ENCODE data around the gene SPOPL.
"Not testable (repeated sequence)": the region's sequence is repeated elsewhere in the genome, so short reads cannot be mapped to it uniquely, and the experiment has no call there.

Gene SPOPL

GRCh38 chr2:138524353-138524752 is 22.8 kb downstream of the SPOPL start:
- not testable (repeated sequence) for DNase-seq

- no peak for DNase-seq
These were observed 30.3 kb downstream of the SPOPL start for GRCh38 chr2:138531913-138532312.

GRCh38 chr2:138534791-138535190 is 33.2 kb downstream of the SPOPL start:
- no peak for DNase-seq

DNA sequence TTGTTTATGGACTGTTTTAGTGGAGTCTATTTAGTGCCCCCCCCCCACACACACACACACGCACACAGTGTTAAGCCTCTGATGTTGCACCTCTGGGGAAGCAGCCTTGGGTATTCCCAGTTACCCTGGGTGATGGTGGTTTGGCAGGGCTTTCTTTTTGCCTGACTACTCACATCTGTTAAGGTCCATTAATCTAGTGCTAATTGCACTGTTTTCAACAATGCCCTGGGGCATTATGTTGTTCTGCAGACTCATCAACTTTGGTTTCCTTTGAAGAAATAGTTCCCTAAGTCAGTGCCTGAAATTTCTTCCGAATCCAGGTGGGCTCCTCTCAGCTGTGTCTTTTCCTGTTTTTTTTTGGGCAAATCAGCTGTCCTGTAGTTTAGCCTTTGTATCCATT is 34.7 kb downstream of the SPOPL start:
- DNase-seq: peak; percentile 14

GRCh38 chr2:138536740-138537139 is 35.2 kb downstream of the SPOPL start:
- no peak for DNase-seq

GRCh38 chr2:138537170-138537915 is 35.8 kb downstream of the SPOPL start:
- DNase-seq: no peak

DNA sequence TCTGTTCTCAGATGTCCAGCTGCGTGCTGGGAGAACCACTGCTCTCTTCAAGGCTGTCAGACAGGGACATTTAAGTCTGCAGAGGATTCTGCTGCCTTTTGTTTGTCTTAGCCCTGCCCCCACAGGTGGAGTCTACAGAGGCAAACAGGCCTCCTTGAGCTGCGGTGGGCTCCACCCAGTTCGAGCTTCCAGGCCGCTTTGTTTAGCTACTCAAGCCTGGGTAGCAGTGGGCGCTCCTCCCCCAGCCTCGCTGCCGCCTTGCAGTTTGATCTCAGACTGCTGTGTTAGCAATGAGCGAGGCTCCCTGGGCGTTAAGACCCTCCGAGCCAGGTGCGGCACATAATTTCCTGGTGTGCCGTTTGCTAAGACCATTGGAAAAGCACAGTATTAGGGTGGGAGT is 42.6 kb downstream of the SPOPL start:
- DNase-seq: not testable (repeated sequence)

DNA sequence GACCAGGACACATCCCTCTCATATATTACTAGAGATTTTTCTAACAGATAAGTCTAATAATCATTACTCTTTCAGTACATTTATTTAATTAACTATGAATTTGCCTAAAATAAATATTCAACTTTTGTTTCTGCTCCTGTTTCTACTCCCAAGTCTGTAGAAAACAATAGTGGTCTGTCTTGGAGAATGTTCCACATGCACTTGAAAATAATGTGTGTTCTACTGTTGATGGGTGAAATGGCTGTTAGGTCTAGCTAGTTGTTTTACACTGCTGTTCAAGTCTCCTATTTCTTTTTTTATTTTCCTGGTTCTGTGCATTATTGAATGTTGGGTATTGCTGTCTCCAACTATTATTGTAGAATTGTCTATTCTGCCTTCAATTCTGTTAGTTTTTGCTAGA is 47.2 kb downstream of the SPOPL start:
- DNase-seq: no peak

- DNase-seq: no peak
These were observed 48.6 kb downstream of the SPOPL start for GRCh38 chr2:138550172-138550571.

GRCh38 chr2:138550670-138551287 is 49.2 kb downstream of the SPOPL start:
- no peak for DNase-seq

GRCh38 chr2:138554123-138554522 is 52.6 kb downstream of the SPOPL start:
- no peak for DNase-seq

DNA sequence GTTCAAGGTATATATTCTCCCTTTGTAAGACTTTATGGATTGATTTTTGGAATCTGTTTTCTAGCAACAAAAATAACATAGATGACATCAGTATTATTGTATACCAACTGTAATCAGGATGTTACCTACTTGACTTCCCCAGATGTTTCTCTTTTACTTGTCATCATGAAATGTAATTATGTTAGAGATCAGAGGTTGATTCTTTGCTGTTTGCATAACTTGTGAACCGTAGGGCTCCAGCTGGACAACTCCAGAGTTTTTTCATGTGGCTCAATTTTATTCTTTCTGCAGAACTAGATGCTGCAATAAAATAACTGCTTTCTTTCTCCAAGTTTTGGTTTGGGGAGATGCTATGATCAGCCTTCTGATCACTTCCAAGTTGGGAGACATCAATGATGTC is 58.1 kb downstream of the SPOPL start:
- no peak for DNase-seq

GRCh38 chr2:138564586-138565229 is 63.1 kb downstream of the SPOPL start:
- no peak for DNase-seq

- no peak for DNase-seq
These were observed 63.6 kb downstream of the SPOPL start for GRCh38 chr2:138565230-138565598.

DNA sequence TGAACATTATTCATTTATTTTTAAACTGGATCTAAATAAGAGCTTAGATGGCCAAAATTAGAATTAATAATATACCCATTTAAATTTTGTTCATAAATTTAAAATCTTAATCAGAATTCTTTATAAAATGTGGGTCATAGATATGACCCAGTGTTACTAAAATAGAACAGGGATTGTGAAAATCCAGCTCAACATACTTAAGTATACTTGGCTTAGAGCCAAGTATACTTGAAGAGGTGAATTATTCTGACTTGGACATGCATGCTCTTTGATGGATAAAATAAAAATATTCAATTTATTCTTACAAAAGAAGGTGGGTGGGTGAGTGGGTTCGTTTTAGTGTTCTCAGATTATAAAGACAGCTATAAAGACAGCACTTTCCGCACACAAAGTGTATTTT is 70.7 kb downstream of the SPOPL start:
- DNase-seq: no peak

- DNase-seq: no peak
These were observed 75.5 kb downstream of the SPOPL start for GRCh38 chr2:138577066-138577465.

DNA sequence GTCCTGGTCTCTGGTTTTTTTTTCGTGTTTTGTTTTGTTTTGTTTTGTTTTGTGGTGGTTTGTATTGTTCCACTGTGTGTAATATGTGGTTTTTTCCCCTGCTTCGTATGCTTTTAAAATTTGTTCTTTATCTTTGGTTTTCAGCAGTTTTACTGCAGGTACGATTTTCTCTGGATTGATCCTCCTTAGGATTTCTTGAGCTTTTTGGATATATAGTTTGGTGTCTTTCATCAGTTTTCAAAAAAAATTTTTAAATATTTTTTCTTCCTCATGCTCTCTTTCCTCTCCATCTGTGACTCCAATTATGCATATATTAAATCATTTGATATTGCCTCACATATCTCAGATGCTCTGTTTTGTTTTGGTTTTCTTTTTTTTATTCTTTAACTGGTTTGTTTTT is 78.0 kb downstream of the SPOPL start:
- no peak for DNase-seq

DNA sequence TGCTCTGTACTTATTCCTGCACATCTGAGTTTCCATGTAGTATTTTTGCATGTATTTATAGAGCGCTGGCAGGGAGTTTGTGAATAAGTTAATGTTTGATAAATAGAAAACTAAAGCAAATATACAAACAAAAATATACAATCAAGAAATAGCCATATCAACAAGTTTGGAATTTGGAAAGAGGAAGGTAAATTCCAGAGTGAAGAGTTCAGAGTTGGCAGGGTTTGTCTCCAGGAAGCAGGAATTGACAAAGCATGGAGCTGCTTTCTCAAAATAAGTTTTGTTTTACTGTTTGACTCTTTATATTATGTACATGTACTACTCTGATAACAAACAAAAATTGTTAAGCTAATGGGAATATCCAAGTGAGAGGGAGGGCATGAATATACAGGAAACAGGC is 80.3 kb downstream of the SPOPL start:
- no peak for DNase-seq

GRCh38 chr2:138589663-138590062 is 88.1 kb downstream of the SPOPL start:
- no peak for DNase-seq

DNA sequence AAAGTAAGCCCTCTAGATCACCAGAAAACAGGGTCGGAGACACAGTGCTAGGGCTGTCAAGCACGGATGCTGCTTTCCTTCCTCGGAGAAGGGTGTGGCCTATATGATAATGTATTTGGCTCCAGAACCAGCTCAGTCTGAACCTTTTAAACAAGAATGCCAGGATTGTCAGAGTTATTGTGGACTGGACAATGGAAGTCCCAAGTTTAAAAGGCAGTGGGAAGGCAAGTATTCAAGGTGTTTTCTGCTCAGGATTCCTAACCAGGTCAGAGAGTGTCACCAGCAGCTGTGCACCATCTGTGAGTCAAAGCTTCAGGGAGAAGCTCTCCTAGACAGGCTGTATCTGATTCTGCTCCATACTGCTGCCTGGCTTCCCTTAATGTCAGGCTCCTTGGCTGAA is 94.8 kb downstream of the SPOPL start:
- no peak for DNase-seq

DNA sequence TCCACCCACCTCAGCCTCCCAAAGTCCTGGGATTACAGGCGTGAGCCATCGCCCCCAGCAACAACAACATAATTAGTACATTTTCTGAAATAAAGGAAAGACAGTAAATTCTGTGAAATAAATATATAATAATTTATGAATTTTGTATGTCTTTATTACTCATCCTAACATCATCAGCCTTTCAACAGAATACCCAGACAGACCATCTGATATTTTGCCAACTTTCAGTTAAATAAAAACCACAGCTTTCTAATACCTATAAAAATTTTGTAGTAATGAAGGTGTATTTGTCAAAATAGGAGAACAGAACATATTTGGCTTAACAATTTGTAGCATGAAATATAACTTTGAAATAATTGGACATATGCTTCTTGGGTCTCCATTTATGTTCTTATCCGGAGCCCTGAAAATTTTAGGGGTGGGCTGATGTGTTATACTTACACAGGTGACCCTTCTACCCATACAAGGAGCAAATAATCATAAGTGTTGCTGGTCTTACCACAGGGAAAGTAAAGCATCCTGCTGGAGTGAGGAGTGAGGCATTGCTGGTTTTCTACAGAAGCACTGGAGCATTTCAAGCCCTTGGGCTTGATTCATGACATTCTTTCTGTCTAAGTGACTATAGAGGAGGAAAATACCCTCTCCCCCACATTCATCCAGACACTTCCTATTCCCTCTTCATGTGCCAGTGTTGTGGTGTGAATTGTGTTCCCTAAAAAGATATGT is 99.3 kb downstream of the SPOPL start:
- DNase-seq: no peak

GRCh38 chr2:138601458-138602165 is 100.0 kb downstream of the SPOPL start:
- DNase-seq: no peak

DNA sequence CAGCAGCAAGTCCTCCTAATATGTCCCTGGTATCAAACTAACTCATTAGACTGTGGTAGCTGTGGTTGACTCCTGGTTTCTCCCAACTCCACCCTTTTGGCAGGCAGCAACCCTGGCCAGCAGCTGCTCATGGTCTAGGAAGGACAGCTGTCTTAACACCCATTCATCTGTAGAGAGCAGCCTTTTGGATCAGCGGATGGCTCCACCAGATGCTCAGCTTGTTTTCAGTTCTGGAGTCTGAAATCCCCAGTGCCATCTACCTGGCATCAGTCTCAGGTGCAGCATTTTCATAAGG is 100.5 kb downstream of the SPOPL start:
- DNase-seq: no peak

Data from retina (tissue), 1 donor.